ENCODE data around the gene BID.

Gene BID

DNA sequence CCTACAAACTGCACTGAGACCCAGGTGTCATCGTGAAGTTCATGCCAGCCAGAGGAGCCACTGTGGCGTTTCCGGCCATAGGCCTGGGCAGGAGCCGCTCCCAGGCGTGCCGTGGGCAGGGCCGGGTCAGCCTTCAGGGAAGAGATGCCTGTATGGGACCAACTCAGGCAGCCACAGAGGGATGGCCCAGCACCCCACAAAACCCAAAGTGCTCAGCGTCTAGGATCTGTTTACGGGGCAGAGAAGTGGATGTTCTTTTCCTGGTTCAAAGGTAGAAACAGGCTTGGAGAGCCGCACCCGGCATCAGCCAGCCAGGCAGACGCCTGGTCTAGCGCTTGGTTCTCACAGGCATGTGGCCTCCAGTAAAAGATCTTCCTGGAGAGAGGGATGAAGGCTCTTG, 8.4 kb upstream of the BID start:
- DNase-seq = no peak

DNA sequence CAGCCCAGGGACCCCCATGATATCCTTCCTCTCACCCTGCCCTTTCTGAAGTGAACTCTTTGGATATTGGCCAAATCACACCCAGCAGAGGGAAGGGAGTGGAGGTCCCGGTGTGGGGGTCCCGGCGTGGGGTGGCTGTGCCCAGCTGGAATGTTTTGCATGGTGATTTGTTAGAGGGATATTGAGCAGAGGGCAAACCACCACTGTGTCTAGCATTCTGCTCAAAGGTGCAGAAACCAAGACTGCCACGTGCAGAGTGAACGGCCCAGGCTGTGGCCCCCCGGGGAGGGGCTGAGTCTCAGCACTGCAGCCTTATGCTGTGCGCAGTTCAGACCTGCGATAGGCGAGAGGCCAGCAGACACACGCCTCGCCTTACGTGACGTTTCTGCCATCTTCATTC, 7.9 kb upstream of the BID start:
- no peak for DNase-seq

DNA sequence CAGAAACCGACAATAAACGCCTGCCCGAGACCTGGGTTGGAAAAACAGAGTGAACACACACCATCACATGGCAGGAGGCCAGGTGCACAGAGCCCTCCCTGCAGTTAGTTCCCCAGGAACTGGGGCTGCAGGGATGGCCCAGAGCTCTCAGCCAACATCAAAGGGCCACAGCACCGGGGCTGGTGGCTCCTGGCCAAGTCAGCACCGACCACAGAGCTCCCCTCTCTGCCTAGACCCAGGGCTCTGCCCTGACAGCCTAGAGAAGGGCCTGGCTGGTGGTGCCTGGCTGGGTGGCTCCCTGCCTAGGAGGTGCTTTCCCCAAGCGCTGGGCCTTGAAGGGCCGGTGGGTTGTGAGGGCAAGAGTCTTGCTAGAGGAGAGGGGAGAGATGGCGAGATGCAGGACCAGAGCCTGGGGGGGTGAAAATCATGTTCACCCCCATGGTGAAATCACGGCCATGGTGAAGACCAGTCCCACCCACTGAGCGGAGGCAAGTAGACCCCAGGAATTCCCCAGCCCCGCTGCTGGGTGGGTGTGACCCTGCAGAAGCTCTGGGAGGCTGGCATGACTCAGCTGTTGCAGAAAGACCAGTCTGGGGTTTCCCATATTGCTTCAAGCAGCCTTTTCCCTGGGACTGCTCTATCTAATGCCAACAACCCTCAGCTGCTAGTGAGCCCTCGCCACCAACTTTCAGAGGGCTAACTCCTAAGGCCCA, 7.2 kb upstream of the BID start:
- DNase-seq = peak; percentile 11

DNA sequence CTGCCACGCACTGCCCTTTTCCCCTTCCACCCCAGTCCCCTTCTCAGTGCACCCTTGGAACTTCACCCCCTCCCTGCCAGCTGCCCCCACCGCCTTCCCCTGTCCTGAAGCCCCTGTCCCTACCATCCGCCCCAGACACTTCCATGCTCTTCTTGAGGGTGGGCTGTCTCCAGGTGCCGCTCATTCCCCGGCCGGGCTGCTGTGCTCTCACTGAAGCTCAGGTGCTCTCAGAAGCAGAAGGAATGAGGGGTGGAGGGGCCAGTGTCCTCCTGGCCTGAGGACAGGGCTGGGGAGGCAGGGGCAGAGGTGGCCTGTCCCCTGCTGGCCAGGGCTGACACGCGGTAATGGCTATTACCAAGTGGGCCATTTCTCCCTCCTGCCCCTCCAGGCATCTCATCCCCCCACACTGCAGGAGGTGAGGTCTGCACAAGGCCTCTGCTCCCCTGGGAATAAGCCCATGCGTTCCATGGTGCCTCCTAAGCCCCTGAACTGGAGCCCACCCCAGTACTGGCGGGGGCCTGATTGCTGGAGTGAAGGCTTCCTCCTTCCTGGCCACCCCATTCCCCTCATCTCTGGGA, 6.6 kb upstream of the BID start:
- no peak for DNase-seq

DNA sequence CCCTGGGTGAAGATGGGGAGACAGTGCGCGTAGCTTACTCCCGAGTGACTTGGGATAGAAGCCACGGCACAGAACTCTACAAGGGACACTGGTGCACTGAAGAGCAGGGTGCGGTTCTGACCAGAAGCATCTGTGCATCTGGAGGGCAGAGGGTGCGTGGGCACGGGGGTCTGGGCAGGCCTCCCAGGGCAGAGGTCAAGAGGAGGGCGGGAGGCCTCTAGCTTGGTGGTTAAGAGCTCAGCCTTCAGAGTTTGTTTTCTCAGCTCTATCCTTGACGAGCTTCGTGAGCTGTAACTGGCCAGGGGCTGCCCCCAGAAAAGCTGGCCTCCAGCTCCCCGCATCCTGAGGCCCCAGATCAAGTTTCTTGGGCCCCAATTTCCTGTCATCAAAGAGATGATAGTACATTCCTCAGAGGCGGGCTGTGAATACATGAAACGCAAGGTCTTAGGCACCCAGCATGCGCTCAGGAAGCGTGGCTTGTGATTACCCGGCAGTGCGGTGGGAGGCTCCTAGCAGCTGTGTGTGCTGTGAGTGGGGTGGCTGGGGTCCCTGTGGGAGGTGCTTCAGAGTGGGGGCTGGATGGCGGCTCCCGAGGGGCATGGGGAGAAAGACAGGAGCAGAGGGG, 6.0 kb upstream of the BID start:
- no peak for DNase-seq

DNA sequence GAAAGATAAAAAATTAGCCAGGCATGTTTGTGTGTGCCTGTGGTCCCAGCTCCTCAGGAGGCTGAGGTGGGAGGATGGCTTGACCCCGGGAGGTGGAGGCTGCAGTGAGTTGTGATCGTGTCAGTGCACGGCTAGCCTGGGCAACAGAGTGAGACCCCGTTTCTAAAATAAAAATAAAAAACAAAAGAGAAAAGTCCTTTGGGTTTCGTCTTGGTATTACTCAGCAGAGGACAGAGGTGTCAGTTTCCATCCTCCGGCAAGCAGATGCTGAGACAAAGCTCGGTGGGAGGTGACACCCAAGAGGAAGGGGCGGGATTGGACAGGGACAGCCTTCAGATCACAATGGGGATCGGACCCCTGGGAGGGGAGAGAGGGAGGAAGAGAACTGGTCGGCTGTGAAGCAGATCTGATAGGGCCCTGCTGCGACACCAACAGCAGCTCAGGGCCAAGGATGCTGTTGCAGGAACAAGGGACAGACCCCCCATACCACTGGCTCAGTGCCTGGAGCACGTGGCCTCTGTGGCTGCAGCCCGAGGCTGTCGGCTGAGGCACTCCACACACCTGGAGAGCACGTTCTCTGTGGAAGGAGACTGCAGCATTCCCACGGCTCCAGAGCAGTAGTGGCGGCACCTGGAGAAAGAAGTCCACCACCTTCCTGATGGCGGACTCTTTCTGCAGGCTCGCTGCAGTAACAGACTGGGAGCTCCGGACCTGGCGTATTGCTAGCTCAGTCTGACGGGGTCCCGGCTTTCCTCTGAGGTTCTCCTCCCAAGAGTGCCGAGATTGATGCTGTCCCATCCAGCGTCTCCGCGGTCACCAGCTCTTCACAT, 5.2 kb upstream of the BID start:
- DNase-seq = no peak

DNA sequence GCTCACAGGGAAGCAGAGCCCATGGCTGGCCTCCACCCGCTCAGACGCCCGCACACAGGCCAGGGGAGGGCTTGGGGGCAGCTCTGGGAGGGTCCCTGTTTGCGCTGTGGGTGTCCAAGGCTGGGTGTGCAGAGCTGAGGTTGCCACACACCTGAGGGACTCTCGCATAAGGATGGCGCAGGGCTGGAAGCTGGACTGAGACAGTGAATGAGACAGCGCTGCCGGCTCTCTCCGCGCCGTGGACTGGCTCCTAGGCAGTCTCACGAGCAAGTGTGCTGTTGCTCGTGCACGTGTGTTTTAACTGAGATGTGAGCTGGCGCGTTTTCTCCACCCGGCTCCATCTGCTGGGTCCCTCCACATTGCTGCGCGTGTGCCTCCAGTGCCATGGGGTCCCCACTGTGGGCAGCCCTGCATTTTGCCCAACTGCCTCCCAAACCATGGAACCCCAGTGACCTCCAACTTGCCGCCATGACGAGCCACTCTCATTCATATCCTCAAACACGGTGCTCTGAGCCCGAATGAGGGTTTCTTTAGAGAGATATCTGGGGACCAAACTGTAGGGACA, 4.2 kb upstream of the BID start:
- DNase-seq = no peak

DNA sequence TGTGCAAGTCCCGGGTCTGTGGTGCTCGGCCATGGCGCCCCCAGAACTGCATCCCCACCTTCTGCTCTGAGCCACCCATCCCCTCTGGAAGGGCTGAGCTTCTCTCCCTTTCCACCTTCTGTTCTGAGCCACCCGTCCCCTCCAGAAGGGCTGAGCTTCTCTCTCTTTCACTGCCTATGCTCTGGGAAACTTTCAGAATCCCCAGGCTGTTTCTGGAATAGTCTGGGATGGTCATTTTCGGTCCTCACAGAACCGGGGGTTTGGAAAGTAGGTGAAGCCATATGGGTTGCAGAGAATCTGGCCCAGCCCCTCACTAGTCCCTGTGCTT, 3.4 kb upstream of the BID start:
- no peak for DNase-seq

DNA sequence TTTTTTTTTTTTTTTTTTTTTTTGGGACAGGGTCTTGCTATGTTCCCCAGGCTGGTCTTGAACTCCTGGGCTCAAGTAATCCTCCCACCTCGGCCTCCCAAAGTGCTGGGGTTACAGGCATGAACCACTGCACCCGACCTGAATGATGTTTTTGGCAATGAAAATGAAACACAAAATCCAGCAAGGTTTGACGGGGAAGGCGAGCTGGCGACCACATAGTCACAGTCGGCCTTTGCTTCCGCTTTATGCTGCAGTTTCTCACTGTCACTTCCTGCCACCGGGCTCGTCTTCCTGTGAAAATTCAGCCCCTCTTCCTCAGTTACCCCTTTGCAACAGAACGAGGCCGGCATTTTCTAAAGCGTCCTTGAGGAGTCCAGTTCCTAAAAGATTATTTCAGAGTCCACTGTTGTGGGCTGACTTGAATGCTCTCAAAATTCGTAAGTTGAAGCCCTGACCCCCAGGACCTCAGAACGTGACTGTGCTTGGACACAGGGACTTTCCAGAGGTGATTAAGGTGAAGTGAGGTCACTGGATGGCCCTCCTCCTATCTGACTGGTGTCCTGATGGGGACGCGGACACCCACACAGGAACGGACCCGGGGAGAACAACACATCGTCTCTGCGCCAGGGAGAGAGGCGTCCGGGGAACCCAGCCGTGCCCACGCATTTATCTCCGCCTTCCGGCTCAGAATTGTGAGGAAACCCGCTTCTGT, 2.9 kb upstream of the BID start:
- no peak for DNase-seq

DNA sequence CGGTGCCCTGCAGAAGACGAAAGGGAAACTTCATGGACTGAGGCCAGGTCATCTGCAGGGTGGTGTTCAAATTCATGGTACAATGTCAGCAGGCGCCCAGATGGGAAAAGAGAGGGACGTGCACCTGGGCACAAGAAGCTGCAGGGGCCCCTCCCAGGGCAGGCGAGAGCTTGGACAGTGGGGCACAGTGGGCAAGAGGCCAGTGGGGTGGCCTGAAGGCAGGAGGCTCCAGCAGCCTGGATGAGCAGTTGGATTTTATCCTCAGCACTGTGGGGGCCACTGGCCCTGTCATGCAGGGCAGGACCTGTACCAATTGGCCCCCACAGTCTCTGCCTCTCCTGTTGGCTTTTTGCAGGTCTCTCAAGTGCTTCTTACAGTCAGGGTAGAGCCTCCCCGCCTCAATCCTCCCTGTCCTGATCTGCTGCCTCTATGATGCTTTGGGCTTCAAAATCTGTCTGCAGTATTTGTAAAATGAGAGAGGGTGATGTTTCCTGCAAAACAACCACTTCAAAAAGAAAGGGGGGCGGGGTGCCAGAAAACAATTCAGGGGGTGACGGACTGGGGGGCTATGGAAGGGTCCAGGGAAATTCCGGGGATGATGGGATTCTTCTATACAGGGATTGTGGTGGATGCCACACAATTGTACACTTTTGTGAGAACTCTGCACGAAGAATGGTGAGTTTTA, 1.7 kb upstream of the BID start:
- no peak for DNase-seq

DNA sequence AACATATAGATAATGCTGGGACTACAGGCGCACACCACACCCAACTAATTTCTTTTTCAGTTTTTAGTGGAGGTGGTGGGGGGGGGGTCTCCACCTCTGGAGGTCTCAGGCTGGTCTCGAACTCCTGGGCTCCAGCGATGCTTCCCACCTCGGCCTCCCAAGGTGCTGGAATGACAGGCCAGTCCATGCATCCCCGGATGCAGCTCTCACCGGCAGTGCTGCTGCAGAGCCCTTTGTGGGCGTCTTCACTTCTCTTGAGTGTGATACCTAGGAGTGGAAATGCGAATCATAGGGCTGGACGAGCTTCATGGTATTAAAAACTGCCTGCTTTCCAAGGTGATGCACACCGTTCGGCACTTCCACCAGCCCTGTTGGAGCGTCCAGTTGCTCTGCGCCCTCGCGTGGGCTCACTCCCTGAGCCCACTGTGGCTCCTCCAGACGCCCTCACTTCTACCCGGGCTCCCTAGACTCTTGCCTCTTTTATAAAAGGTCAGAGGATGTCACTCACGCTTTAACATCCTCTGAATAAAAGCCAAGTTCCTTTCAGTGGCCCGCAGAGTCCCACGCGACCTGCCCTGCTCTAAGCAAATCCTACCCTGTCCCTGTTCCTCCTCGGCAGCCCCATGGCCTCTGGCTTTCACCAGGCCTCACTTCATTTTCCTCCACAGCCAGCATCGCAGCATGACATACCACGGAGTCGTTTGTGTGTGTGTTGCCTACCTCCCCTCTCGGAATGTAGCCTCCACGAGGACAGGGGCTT, 837 bp upstream of the BID start:
- DNase-seq = no peak

DNA sequence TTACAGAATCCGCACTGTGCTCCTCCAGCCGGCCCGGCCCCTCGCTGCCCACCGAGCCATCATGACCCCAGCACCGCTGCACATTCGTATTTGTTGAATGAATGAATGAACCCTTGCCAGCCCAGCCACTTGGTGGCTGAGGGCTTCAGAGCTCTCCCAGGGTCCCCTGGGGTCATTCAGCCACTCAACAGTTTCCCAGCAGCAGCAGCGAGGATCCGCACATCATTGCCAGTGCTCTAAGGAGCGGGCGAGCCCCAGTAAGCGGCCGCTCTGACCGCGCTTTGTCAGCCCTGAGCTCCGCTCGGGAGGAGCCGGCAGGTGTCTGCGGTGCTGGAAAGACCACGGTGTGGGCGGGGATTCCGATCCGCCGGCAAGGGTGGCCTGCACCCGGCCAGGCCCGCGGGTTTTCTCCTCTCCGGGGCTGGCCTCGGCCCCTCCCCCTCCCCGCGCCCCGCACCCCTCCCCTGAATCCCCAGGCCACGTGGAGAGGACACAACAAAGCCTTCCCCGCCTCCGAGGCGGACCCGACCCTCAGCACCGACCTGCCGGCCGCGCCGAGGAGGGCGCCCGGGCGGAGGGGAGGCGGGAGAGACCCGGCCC, 563 bp downstream of the BID start:
- no peak for DNase-seq

DNA sequence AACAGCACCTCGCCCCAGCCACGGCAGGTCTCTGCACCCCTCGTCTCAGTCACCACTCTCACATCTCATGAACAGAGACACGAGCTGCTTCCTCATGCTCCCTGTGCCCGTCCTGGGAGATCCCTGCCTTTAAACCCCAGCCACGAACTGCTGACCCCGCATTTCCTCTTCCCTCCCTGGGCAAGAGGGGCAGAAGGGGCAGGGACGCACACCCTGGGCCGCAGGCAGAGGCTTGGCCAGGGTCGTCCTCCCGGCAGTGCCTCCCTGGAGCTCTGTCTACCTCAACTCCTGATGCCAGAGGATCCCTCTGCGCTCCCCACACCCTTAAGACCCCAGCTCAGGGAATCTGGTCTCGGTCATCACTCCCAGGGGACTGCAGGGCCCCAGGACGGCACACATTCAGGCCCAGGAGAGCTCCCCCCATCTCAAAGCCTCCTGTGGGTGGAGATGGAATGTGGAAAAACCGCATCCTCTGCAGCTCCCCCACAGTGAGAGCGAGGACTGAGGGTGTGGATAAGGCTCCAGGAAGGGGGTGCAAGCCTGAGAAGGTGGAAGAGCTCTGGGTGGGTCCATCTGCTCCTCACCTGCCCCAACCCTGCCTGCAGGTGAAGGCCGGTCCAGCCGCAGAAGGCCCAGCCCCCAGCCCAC, 1.2 kb downstream of the BID start:
- no peak for DNase-seq

DNA sequence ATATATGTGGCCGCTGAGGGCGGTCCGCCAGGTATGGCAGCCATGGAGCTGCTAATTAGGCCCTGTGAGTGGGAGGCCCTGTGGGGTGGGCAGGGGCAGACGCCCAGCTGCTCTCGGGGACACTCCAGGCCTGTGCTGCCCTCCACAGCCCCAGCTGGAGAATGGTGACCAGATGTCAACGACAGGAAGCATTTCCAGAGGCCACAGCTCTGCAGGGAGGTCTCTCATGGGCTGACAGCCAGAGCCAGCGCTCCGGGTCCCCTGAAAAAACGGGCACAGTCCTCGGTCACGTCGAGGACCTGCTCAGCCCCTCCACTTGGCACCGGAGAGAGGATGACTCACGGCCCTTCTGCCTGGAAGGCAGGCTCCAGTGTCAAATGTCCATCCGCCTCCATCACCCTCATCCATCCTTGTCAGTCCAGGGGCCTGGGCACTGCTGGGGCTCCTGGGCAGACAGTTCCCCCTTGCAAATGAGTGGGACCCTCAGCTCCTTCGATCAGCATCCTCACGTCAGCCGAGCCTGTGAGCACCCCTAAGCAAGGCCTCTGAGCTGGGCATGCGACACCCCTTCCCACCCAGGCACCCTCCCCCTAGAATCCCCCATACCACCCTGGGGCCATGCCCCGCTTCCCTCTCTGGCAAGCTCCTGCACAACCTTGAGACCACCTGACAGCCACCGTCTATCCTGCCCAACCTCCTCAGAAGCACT, 1.9 kb downstream of the BID start:
- no peak for DNase-seq

DNA sequence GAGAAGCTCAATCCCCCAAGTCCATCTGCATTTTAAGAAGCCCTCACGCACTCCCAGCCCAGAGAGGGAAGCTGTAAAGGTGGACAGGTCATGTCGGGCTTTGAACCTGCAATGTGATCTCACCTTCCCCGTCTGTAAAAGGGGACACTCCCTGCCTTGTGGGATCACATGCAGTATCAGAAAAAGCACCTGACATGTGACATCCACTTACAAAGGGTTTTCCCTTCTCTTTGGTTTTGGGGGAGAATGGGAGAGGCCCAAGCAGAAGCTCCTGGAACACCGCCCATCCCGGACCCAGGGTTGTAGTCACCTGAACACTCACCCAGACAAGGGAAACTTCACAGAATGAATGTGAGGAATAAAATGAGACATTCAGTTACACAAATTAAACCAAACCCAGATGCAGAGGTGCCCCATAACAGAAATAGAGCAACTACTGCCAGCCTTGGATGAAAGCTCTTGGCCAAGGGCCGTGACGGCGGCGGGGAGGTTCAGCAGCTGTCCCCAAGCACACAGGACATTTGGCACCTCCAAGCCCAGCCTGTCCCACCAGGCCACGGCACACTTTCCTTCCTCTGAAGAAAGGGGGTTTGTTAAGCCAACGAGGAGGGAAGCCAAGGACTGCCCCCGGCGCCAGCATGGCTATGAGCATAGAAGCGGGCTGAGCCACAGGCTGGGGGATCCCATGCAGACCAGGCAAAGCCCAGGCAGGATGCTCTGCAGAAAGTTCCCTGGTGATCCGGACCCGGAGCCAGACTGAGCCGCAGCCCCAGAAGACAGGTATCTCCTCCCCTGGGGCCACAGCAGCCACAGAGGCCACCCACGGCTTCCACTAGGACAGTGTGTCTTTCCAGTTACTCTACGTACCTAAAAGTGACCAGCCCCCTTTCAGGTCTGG, 3.8 kb downstream of the BID start:
- DNase-seq = no peak

DNA sequence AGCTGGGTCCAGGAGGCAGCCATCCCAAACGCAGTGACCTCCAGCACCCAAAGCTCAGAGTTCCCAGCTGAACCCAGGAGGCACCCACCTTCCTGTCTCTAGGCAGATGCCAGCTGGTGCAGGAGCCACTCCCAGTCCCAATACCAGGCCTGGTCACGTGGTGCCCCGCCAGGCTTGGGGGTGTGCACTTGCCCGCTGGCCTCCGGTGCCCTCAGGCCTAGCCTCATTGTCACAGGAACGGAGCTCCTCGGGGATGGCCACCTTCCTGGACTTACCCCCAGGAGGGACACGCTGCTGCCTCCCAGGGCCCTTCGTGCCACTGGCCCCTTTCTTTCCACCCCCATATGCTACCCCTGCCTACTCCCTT, 4.6 kb downstream of the BID start:
- no peak for DNase-seq

DNA sequence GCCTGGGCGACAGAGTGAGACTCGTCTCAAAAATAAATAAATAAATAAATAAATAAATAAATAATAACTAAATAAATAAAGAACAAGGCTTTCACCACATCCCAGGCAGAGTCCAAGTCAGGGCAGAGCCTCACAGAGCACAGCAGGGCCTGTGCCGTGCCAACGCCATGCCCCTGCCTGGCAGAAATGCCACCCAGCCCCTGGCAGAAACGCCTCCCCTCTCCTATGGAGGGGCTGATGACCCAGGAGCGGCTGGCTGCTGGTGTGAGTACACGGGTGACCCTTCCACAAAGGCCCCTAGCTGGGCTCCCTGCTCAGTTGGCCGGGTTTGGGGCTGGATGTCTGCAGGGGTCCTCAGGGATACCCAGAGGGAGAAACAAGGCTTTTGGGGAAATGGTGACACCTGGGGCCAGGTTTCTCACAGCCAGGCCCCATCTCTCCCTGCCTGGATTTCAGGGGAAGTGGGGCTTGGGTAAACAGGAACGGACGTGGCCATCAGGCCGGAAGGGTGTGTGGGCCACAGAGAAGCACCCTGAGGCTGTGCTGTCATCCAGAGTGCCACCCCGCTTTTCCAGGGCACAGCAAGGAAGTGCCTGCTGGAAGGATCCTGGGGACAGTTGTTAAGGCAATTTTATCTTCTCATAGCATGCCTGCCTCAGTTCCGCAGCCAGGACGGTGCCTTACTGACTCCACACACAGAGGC, 5.1 kb downstream of the BID start:
- no peak for DNase-seq
